HTR-8/SVneo (cell line): ENCODE results near the gene MANSC4.
A peak's percentile ranks its signal among the peaks of the same experiment; 100 is the strongest.

Source experiments
- DNase-seq: peaks from one replicate; pipeline ENCODE4 v3.0.0; 2011; ENCODE audit warnings: low spot score, mixed read lengths; ENCODE audit not compliant: insufficient read length
- FAIRE-seq: peaks from 2 replicates; lab custom pipeline; 2011; peaks lifted over from hg19 to GRCh38; lab: Jason Lieb, UNC

Gene MANSC4

GRCh38 chr12:27802511-27802910 is 22.5 kb upstream of the MANSC4 start:
- FAIRE-seq (no peak), DNase-seq (no peak)

- peak; percentile 72 for FAIRE-seq
- no peak for DNase-seq
Measured at GRCh38 chr12:27801630-27802029, 21.6 kb upstream of the MANSC4 start.

- DNase-seq (no peak), FAIRE-seq (no peak)
Measured at GRCh38 chr12:27800819-27801218, 20.8 kb upstream of the MANSC4 start.

- DNase-seq (no peak), FAIRE-seq (peak; percentile 95)
Measured at GRCh38 chr12:27797301-27798025, 17.4 kb upstream of the MANSC4 start.

- DNase-seq (no peak), FAIRE-seq (no peak)
Measured at GRCh38 chr12:27796128-27796527, 16.1 kb upstream of the MANSC4 start.

- FAIRE-seq: peak; percentile 83
- no peak for DNase-seq
Measured at GRCh38 chr12:27794818-27795584, 15.0 kb upstream of the MANSC4 start.

- FAIRE-seq (peak; percentile 4), DNase-seq (no peak)
Measured at GRCh38 chr12:27790179-27790578, 10.1 kb upstream of the MANSC4 start.

GRCh38 chr12:27787559-27787958 is 7.5 kb upstream of the MANSC4 start:
- DNase-seq (no peak), FAIRE-seq (no peak)

- peak; percentile 64 for FAIRE-seq
Measured at GRCh38 chr12:27785882-27786570, 6.0 kb upstream of the MANSC4 start.

GRCh38 chr12:27782481-27782880 is 2.4 kb upstream of the MANSC4 start:
- DNase-seq (no peak), FAIRE-seq (no peak)

More at GRCh38 chr12:27785882-27786570, 6.0 kb upstream of the MANSC4 start:
- DNase-seq: peak; percentile 31

- DNase-seq: peak; percentile 48
- peak; percentile 73 for FAIRE-seq
Measured at GRCh38 chr12:27781680-27782079, 1.6 kb upstream of the MANSC4 start.

- FAIRE-seq: no peak
- DNase-seq: peak; percentile 43
Measured at GRCh38 chr12:27780612-27781408, 774 bp upstream of the MANSC4 start.

- FAIRE-seq (peak; percentile 94), DNase-seq (peak; percentile 45)
Measured at GRCh38 chr12:27779416-27779919, 568 bp downstream of the MANSC4 start.

- DNase-seq: no peak
- FAIRE-seq: no peak
Measured at GRCh38 chr12:27778206-27778605, 1.8 kb downstream of the MANSC4 start.

GRCh38 chr12:27777141-27777540 is 2.9 kb downstream of the MANSC4 start:
- DNase-seq (no peak), FAIRE-seq (peak; percentile 44)

GRCh38 chr12:27772328-27773049 is 7.5 kb downstream of the MANSC4 start:
- DNase-seq: peak; percentile 71
- no peak for FAIRE-seq

- FAIRE-seq: peak; percentile 26
Measured at GRCh38 chr12:27771481-27772327, 8.3 kb downstream of the MANSC4 start.

GRCh38 chr12:27769142-27769673 is 10.8 kb downstream of the MANSC4 start:
- FAIRE-seq (no peak), DNase-seq (no peak)

More at GRCh38 chr12:27771481-27772327, 8.3 kb downstream of the MANSC4 start:
- DNase-seq: no peak
